HG03064 (cell line): ENCODE measurements around the gene PPM1K.

Source experiments
- ATAC-seq: cut with Tn5 transposase; IDR thresholded peaks from one replicate; pipeline ENCODE4 v1.9.1; 2021; ENCODE audit warnings: low read depth; ENCODE audit not compliant: unreplicated experiment

The PPM1K gene

GRCh38 chr4:88277711-88278225, 6.6 kb downstream of the PPM1K start:
- ATAC-seq: no peak

- ATAC-seq: no peak
These were observed 7.2 kb downstream of the PPM1K start for GRCh38 chr4:88276952-88277710.

- ATAC-seq: no peak
These were observed 8.3 kb downstream of the PPM1K start for GRCh38 chr4:88275949-88276515.

- ATAC-seq: no peak
These were observed 8.8 kb downstream of the PPM1K start for GRCh38 chr4:88275516-88275915.

GRCh38 chr4:88268913-88269312, 15.4 kb downstream of the PPM1K start:
- ATAC-seq: no peak

- no peak for ATAC-seq
These were observed 20.0 kb downstream of the PPM1K start for GRCh38 chr4:88264336-88264735.

GRCh38 chr4:88257726-88258125, 26.6 kb downstream of the PPM1K start:
- no peak for ATAC-seq

- no peak for ATAC-seq
These were observed 29.2 kb downstream of the PPM1K start for GRCh38 chr4:88255111-88255510.

GRCh38 chr4:88251924-88252323, 32.4 kb downstream of the PPM1K start:
- no peak for ATAC-seq

- ATAC-seq: no peak
These were observed 37.2 kb downstream of the PPM1K start for GRCh38 chr4:88247148-88247547.

- ATAC-seq: no peak
These were observed 37.8 kb downstream of the PPM1K start for GRCh38 chr4:88246600-88246999.

- peak; percentile 72 for ATAC-seq
These were observed 39.4 kb downstream of the PPM1K start for GRCh38 chr4:88244816-88245579.

- no peak for ATAC-seq
These were observed 40.3 kb downstream of the PPM1K start for GRCh38 chr4:88244056-88244455.

GRCh38 chr4:88242144-88242543, 42.2 kb downstream of the PPM1K start:
- ATAC-seq: no peak

GRCh38 chr4:88240297-88240714, 44.1 kb downstream of the PPM1K start:
- ATAC-seq: no peak

GRCh38 chr4:88230969-88231771, 53.2 kb downstream of the PPM1K start:
- no peak for ATAC-seq

GRCh38 chr4:88230461-88230891, 53.9 kb downstream of the PPM1K start:
- ATAC-seq: no peak

GRCh38 chr4:88227734-88228133, 56.6 kb downstream of the PPM1K start:
- no peak for ATAC-seq

- no peak for ATAC-seq
These were observed 58.2 kb downstream of the PPM1K start for GRCh38 chr4:88226143-88226542.

- no peak for ATAC-seq
These were observed 58.9 kb downstream of the PPM1K start for GRCh38 chr4:88225232-88226105.
